ENCODE data around the gene ETAA1. TPM values are rescaled to one million over a fixed set of nuclear protein-coding genes. Genes with fewer than 3 reads are reported as not detected.

Gene ETAA1
- total and polyA plus RNA-seq, 2 of the 8 experiments (the other 6 are each of a cell fraction or from before 2014, with no cell fraction given) = 5.9 to 27.1 TPM

DNA sequence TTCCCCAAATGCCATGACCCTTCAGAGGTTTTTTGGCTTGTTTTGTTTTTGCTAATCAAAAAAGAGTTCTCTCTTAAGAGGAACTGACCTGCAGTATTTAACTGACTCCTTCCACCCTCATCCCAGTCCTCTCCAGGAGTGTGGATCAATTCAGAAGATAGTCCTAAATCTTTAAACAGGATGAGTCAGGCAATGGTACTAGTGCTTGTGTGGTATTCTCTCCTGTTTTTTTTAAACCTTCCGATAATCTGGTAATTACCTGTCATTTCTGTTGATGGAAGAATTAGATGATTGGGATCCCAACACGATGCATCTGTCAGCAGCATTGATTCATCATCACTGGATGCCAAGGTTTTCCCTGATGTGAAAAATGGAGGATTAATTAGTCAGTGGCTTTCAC is 41.2 kb downstream of the ETAA1 start:
- H3K79me2 ChIP-seq (ENCODE audit: control insufficient read depth in 1 of 2, insufficient read depth in 2 of 2, low read length in 2 of 2) = no peaks in the 10 kb centered on the region
- POLR2A ChIA-PET (ENCODE audit: partially characterized antibody) = no interaction called here

More for the DNA sequence above, 41.2 kb downstream of the ETAA1 start:
- Histone ChIP-seq H2BK20ac (ENCODE audit: low read length) (no peak overlapping the region), H3K4me1 (replicated peaks in 1 of 4; ENCODE audit: control insufficient read depth in 3 of 4, insufficient read depth in 4 of 4, low read length in 3 of 4) (no peaks in the 10 kb centered on the region), H3K79me1 (ENCODE audit: low read depth, low read length) (no peaks in the 10 kb centered on the region), H3K36me3 (ENCODE audit: control insufficient read depth in 2 of 4, insufficient read depth in 4 of 4, low read length in 3 of 4) (no peaks in the 10 kb centered on the region), H4K91ac (replicated peaks; ENCODE audit: insufficient read length, low read length) (no peak overlapping the region), H3K4ac (replicated peaks; ENCODE audit: insufficient read length, low read depth, low read length) (no peak overlapping the region), H3K9ac (replicated peaks in 1 of 4; ENCODE audit: extremely low read depth in 1 of 4, low read depth in 3 of 4, low read length in 3 of 4) (no peak overlapping the region), H4K5ac (ENCODE audit: insufficient read length, low read depth, low read length) (no peak overlapping the region), H3K56ac (replicated peaks; ENCODE audit: insufficient read length, low read depth, low read length) (no peak overlapping the region), H2BK120ac (replicated peaks; ENCODE audit: low read depth, low read length) (no peak overlapping the region), H3K27me3 (replicated peaks in 1 of 4; ENCODE audit: control insufficient read depth in 3 of 4, extremely low read depth in 1 of 4, insufficient read depth in 3 of 4, low read length in 3 of 4) (no peaks in the 10 kb centered on the region), H2BK5ac (ENCODE audit: low read depth, low read length) (no peak overlapping the region), H3K9me3 (ENCODE audit: insufficient read depth in 2 of 2, low read depth in 1 of 2, low read length in 1 of 2) (no peaks in the 10 kb centered on the region), H4K20me1 (replicated peaks in 1 of 2; ENCODE audit: control insufficient read depth in 1 of 2, insufficient read depth in 2 of 2, low read length in 2 of 2) (no peaks in the 10 kb centered on the region), H3K27ac (ENCODE audit: low read depth, low read length) (no peak overlapping the region), H2AK5ac (ENCODE audit: low read depth, low read length) (no peak overlapping the region), H3K23me2 (ENCODE audit: low read depth, low read length) (no peaks in the 10 kb centered on the region), H3K14ac (ENCODE audit: insufficient read length) (no peak overlapping the region), H3K18ac (ENCODE audit: extremely low read depth, low read length) (no peak overlapping the region), H2BK15ac (ENCODE audit: low read length) (no peak overlapping the region), H2AFZ (ENCODE audit: low read length) (no peak overlapping the region), H2BK12ac (ENCODE audit: low read depth, low read length) (no peak overlapping the region), H3K4me2 (ENCODE audit: insufficient read depth in 1 of 2, low read depth in 2 of 2, low read length in 2 of 2) (no peak overlapping the region), H4K8ac (ENCODE audit: extremely low read depth, insufficient read depth, low read length) (no peak overlapping the region), H3K4me3 (ENCODE audit: extremely low read depth in 1 of 4, insufficient read depth in 2 of 4, low read depth in 3 of 4, low read length in 4 of 4) (no peak overlapping the region), H3K23ac (ENCODE audit: insufficient read length) (no peak overlapping the region)
- FAIRE-seq = no peak
- 98% methylated on average over 2 of the region's 2 CpGs; no CpG with 5 or more reads in 1 of the 2 experiments for WGBS, 2 experiments (ENCODE audit: extremely low coverage in 1 of 2, insufficient coverage in 1 of 2, insufficient read length in 1 of 2, insufficient replicate concordance in 2 of 2, low coverage in 1 of 2, low lambda C conversion rate in 2 of 2, missing lambda C conversion rate in 1 of 2)
- CTCF ChIA-PET (ENCODE audit: partially characterized antibody) = no interaction called here
- no peak for DNase-seq (ENCODE audit: low read depth in 1 of 2, low spot score in 2 of 2)
- no peak for TF ChIP-seq TAF7 (optimal IDR thresholded peaks at IDR 0.05; ENCODE audit: borderline replicate concordance, low read depth, low read length)
- no peak for TF ChIP-seq SP2 (IDR thresholded peaks at IDR 0.05; ENCODE audit: low read length)
- no peak for TF ChIP-seq BACH1 (IDR thresholded peaks at IDR 0.05; ENCODE audit: low read length)
- TF ChIP-seq KDM1A (IDR thresholded peaks at IDR 0.05; ENCODE audit: borderline replicate concordance, low read length) = no peak
- no peak for TF ChIP-seq JUND (IDR thresholded peaks at IDR 0.05; ENCODE audit: low read length)
- no peak for TF ChIP-seq POU5F1 (IDR thresholded peaks at IDR 0.05; ENCODE audit: low read depth, low read length)
- no peak for TF ChIP-seq MAX (IDR thresholded peaks at IDR 0.05)

Measured in H1 (cell line).